ENCODE results near the gene PCF11.
"Not testable (repeated sequence)": the region's sequence is repeated elsewhere in the genome, so short reads cannot be mapped to it uniquely, and the experiment has no call there.

Gene PCF11

GRCh38 chr11:83156996-83157593 is at the start of gene PCF11:
Gene PCF11, plus strand, starts transcription at chr11:83157131. Its CDS starts 309 bp downstream, at chr11:83157440.
- no peak for DNase-seq

GRCh38 chr11:83112886-83113285 is 44.0 kb upstream of the PCF11 start:
- DNase-seq = no peak

- no peak for DNase-seq
These were observed 41.9 kb upstream of the PCF11 start for GRCh38 chr11:83115026-83115425.

GRCh38 chr11:83115551-83115950 is 41.4 kb upstream of the PCF11 start:
- DNase-seq = no peak

- no peak for DNase-seq
These were observed 40.8 kb upstream of the PCF11 start for GRCh38 chr11:83116015-83116641.

GRCh38 chr11:83118814-83119213 is 38.1 kb upstream of the PCF11 start:
- no peak for DNase-seq

GRCh38 chr11:83119216-83119615 is 37.7 kb upstream of the PCF11 start:
- DNase-seq = no peak

GRCh38 chr11:83120327-83120726 is 36.6 kb upstream of the PCF11 start:
- no peak for DNase-seq

- no peak for DNase-seq
These were observed 34.9 kb upstream of the PCF11 start for GRCh38 chr11:83122050-83122449.

GRCh38 chr11:83122766-83123165 is 34.2 kb upstream of the PCF11 start:
- no peak for DNase-seq

- no peak for DNase-seq
These were observed 32.1 kb upstream of the PCF11 start for GRCh38 chr11:83124636-83125424.

- DNase-seq = no peak
These were observed 31.4 kb upstream of the PCF11 start for GRCh38 chr11:83125577-83125976.

- DNase-seq = no peak
These were observed 29.7 kb upstream of the PCF11 start for GRCh38 chr11:83127310-83127637.

- DNase-seq = no peak
These were observed 24.7 kb upstream of the PCF11 start for GRCh38 chr11:83132191-83132590.

GRCh38 chr11:83133266-83133665 is 23.7 kb upstream of the PCF11 start:
- DNase-seq = not testable (repeated sequence)

GRCh38 chr11:83139310-83139709 is 17.6 kb upstream of the PCF11 start:
- no peak for DNase-seq

- no peak for DNase-seq
These were observed 16.1 kb upstream of the PCF11 start for GRCh38 chr11:83140691-83141455.

GRCh38 chr11:83147895-83148294 is 9.0 kb upstream of the PCF11 start:
- DNase-seq = no peak

- no peak for DNase-seq
These were observed 6.5 kb upstream of the PCF11 start for GRCh38 chr11:83150450-83150849.

- DNase-seq = no peak
These were observed 5.5 kb upstream of the PCF11 start for GRCh38 chr11:83151274-83151977.

- no peak for DNase-seq
These were observed 4.7 kb upstream of the PCF11 start for GRCh38 chr11:83152264-83152663.

- no peak for DNase-seq
These were observed 3.2 kb upstream of the PCF11 start for GRCh38 chr11:83153764-83154163.
